ENCODE measurements around the gene CC2D1B.

The CC2D1B gene

DNA sequence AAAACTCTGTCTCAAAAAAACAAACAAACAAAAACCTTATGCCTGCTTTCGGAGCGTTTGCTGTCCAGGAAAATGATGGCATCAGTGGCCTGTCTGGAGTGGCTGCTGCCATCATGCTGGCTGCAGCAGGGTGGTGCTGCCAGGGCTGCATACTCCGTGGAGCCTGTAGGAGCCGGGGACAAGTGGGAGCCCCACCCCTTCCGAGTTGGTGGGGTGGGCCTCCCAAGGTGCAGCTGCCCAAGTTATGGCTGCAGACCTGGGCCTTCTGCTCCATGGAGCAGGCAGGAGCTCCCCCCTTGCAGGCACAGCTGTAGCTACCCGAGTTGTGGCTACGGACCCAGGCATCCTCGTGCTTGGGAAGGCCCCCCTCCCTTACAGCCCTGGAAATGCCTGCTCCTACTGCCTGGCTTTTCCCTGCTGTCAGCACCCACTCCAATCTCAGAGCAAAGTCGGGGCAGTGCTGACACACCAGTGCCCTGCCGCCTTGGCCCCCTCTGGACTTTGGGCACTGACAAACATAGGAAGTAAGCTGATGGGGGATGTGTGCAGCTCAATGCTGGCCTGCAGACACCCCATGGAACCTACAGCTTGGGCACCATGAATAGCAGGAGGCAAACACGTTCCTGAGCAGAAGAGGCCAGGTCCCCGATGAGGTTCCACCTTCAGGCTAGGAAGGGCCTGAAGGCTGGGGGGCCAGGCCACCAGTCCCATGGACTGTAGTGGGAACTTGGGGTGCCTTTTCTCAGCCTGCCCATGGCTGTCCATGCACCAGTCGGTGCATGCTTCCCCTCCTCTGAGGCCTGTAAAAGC is 60.4 kb downstream of the CC2D1B start:
- DNase-seq (ENCODE audit: low read depth in 2 of 2) = no peak

Data from stimulated activated CD8-positive, alpha-beta memory T cell treated with anti-CD3 and anti-CD28 coated beads, Interleukin-15, amount 100 ng/mL, for 48 hours (primary cell).